Effector CD8-positive, alpha-beta T cell (primary cell): Measurements from ENCODE around the gene SNURF.
"Not testable (repeated sequence)": the region's sequence is repeated elsewhere in the genome, so short reads cannot be mapped to it uniquely, and the experiment has no call there.

ENCODE experiments used
- DNase-seq: peaks from one replicate; lab custom pipeline; 2025; lab: John Stamatoyannopoulos, UW
- total RNA-seq, 4 experiments: gene quantifications; one replicate each; lab custom pipeline; 2026; lab: John Stamatoyannopoulos, UW

The SNURF gene, protein sequence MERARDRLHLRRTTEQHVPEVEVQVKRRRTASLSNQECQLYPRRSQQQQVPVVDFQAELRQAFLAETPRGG
- 0.09 to 0.85 (median 0.24) reads per million in 4 experiments for total RNA-seq

DNA sequence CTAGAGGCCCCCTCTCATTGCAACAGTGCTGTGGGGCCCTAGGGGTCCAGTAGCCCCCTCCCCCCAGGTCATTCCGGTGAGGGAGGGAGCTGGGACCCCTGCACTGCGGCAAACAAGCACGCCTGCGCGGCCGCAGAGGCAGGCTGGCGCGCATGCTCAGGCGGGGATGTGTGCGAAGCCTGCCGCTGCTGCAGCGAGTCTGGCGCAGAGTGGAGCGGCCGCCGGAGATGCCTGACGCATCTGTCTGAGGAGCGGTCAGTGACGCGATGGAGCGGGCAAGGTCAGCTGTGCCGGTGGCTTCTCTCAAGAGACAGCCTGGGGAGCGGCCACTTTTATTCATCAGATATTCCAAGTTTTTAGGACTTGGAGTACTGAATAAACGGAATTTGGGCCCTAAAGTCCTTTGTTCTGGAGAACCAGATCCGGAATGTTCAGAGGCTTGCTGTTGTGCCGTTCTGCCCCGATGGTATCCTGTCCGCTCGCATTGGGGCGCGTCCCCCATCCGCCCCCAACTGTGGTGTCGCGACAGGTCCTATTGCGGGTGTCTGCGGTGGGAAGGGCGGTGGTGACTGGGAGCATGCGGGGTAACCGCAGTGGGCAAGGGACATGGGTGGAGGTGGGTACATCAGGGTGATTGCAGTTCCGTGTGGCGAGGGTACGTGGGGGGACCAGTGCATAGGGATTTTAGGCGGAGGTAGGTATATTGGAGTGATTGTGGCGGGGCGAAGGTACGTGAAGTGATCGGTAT is at the start of gene SNURF, which contains the start of gene SNRPN:
Gene SNURF (plus strand): TSS at position 205 of the 748 bp plus-strand sequence. CDS start 62 bp downstream, at position 267.
Gene SNRPN (plus strand): TSS at position 205 of the 748 bp plus-strand sequence. CDS start 19,467 bp downstream, outside the sequence.
- DNase-seq: peak; percentile 31

DNA sequence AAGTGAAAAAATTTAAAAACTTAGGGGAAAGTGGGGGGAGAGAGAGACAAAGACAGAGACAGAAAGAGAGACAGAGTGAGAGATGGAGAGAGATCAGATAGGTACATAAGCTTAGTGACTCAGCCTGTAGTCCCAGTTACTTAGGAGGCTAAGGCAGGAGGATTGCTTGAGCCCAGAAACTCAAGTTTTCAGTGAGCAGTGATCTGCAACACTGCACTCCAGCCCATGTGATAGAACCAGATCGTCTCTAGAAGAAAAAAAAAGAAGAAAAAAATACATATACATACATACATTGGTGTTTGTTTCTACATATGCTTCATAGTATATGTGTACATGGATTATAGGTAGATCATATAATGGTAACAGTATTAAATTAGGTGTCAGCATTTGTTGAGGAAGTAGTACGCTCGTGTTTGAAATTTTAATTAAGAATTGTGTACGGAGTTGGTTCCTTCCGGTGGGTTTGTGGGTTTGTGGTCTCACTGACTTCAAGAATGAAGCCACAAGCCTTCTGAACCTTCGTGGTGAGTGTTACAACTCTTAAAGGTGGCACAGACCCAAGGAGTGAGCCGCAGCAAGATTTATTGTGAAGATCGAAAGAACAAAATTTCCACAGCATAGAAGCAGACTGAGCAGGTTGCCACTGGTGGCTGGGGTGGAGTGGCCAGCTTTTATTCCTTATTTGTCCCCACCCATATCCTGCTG is 38.3 kb upstream of the SNURF start:
- DNase-seq: no peak

DNA sequence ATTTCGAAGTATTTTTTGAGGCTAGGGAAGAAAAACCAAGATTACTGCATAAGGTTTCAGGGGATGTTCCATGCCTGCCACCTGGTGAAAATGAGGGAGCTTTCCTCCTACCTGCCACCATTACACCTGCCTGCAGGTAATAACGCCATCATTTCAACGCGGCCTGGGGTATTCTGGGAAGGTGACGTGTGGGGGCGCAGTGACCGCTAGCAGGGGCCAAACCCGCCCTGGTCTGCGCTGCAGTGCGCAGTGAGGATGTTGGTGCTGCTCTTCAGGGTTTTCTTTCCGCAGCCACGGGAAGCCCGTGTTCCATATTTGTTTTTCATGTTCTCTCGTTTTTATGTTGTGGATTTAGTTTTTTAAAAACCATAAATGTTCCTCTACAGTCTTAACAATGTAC is 37.4 kb upstream of the SNURF start:
- no peak for DNase-seq

DNA sequence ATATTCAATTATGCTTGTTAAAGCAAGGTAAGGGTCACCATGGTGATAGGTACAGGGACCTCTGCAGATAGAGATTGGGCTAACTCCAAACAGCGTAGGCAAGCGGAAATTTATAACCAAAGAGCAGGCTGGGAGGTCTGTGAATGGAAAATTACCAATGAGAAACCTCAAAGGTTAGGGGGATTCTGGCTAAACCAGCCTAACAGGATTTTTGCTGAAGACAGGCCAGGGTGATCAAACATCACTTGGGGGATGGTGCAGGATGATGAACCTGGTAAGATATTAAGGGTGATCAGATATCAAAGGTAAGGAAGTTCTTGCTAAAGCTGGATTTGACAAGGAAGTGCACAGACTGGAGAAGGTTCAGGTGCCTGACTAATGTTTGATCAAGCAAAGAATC is 35.3 kb upstream of the SNURF start:
- no peak for DNase-seq

DNA sequence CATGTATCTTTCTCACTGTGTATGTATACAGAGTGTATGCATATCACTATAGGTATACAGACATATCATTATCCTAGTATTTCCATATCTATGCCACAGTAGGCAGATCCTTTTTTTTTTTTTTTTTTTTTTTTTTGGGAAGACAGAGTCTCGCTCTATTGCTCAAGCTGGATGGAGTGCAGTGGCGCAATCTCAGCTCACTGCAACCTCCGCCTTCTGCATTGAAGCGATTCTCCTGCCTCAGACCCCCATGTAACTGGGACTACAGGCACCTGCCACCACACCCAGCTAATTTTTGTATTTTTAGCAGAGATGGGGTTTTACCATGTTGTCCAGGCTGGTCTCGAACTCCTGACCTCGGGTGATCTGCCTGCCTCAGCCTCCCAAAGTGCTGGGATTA is 32.0 kb upstream of the SNURF start:
- DNase-seq: not testable (repeated sequence)

DNA sequence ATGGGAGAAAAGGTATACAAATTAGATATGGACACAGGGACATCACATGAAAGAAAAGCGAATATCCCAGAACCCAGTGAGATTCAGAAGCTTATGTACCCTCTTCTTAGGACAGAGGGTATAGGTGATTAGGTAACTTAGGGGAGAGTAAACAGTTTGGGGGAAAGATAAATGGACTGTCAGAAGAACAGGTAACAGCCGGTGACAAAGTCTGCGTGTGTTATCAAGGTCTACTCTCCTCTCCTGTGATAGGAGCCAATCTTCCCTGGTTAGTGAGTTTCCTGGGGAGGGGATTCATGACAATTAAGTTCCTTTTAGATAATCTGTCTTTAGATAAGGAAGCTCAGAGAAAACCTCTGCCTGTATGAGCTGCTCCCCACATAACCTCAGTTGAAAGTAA is 30.6 kb upstream of the SNURF start:
- DNase-seq: no peak

DNA sequence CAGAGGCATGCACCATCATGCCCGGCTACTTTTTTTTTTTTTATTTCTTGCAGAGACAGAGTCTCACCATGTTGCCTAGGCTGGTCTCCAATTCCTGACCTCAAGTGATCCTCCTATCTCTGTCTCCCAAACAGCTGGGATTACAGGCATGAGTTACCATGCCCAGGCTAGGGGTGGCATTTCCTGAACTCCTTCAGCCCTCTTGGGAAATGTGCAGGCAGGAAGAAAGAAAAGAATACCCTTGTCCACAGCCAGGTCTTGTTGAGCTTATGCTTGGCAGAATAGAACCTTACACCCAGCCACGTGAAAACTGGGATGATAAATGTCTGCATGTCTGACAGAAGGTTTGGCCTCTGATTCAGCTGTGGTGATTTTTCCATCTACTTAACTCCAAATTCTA is 30.2 kb upstream of the SNURF start:
- DNase-seq: no peak

DNA sequence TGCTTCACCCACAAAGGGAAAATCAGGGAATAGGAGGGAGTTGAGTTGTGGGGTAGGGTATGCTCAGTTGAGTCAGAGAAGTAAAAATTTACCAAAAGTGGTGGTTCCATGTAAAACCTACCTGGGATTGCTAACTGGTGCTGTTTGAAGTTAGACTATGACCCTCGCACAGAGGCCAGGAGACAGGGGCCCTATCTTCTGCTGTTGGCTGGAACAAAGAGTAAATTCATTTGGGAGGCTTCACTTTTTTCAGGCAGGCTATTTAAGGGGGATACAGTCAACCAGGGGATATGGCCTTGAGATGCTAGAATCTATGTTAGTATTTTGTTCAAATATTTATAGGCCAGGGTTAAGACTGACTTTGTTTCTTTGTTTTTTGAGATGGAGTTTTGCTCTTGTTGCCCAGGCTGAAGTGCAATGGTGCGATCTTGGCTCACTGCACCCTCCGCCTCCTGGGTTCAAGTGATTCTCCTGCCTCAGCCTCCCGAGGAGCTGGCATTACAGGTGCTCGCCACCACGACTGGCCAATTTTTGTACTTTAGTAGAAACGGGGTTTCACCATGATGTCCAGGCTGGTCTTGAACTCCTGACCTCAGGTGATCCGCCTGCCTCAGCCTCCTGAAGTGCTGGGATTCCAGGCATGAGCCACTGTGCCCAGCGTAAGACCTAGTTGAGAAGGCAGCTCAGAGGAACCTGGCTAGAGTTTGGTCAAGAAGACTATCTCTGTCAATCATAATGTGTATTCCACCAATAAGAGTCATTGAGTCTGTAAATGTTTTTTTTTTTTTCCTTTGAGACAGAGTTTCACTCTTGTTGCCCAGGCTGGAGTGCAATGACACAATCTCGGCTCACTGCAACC is 22.7 kb upstream of the SNURF start:
- not testable (repeated sequence) for DNase-seq

DNA sequence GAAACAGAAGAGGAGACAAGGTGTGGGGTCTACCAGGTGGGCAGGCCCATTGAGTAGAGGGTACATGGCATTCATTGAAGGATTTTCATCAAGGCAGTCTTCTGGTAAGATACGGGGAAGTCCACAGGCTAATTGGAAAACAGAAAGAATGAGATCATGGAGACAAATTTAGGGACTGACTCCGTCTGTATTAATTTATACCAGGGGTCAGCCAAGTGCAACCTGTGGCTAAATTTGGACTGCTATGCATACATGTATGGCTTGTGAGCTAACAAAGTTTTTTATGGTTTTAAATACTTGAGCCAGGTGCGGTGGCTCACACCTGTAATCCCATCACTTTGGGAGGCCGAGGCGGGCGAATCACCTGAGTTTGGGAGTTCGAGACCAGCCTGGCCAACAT is 21.1 kb upstream of the SNURF start:
- no peak for DNase-seq

DNA sequence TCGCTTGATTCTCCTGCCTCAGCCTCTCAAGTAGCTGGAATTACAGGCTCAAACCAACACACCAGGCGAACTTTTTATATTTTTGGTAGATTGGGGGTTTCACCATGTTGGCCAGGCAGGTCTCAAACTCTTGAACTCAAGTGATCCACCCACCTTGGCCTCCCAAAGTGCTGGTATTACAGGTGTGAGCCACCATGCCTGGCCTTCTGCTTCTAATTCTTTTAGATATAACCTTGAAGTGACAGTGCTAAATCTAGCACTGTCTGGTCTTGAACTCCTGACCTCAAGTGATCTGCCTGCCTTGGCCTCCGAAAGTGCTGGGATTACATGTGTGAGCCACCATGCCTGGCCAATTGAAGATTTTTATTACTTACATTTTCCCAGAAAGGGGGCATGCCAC is 16.6 kb upstream of the SNURF start:
- not testable (repeated sequence) for DNase-seq

DNA sequence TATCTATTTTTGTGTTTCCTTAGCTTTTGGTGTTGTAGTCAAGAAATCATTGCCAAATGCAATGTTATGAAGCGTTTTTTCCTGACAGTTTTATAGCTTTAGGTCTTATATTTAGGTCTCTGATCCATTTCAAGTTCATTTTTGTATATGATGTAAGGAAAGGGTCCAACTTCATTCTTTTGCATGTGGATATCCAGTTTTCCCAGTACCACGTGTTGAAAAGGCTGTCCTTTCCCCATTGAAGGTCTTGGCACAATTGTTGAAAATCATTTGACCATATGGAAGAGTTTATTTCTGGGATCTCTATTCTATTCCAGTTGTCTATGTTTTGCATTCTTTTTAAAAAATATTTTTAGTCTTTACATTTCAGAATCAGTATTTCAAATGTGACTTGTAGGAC is 14.6 kb upstream of the SNURF start:
- DNase-seq: no peak

DNA sequence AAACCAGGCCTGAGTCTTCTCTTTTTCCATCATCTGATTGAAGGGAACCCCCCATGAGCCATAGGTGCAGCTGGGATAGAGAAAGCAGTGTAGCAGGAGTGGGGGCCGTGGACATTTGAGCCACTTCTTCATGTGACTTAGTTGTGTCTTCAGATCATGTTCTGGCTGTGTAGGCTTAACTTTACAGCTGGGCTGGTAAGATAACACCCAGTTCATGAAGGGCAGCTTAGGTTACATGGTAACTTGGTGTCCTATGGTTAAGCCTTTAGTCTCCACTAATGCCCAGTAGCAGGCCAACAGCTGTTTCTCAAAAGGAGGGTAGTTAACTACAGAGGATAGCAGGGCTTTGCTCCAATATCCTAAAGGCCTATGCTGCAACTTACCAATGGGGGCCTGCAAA is 11.4 kb upstream of the SNURF start:
- no peak for DNase-seq

DNA sequence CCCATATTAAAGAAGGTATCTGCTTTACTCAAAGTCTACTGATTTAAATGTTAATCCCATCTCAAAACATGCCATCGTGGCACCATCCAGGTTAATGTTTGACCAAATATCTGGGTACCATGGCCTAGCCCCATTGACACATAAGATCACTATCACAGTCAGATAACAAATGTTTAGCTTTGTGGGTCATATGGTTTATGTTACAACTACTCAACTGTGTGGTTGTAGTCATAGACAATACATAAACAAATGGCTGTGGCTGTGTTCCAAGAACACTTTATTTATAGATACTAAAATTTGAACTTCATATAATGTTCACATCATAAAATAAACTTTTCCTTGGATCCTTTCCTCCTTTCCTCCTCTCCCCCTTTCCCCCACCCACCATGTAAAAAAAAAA is 9.8 kb upstream of the SNURF start:
- no peak for DNase-seq

DNA sequence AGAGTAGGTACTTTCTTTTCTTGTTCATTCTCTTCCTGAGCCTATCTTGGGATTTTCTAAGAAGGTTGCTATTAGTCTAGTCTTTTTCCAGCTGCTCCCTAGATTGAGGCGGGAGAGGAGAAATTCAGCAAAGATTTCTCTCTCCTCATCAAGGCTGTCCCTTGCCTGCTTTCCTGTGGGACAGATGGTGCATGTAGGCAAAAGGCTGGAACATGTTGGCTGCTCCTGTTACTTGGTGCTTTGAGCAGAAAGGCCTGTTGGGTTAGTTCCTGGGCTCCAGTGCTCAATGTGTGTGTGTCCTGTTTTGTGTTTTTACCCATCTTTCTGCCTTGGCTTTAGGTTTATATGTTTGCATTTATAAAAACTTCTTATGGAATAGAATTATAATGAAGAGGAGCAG is 9.1 kb upstream of the SNURF start:
- DNase-seq: no peak

DNA sequence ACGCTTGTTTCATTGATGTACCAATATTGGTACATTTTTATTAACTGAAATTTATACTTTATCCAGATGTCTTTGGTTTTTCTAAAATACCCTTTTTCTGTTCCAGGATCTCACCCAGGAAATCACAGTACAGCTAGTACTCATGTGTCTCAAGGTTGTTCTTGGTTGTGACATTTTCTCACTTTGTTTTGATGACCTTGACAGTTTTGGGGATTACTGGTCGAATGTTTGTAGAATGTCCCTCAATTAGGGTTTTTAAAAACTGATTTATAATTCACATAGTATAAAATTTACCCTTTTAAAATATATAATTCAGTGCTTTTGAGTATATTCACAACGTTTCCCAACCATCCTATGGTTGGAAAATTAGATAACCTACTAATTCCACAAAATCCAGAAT is 6.3 kb upstream of the SNURF start:
- no peak for DNase-seq

DNA sequence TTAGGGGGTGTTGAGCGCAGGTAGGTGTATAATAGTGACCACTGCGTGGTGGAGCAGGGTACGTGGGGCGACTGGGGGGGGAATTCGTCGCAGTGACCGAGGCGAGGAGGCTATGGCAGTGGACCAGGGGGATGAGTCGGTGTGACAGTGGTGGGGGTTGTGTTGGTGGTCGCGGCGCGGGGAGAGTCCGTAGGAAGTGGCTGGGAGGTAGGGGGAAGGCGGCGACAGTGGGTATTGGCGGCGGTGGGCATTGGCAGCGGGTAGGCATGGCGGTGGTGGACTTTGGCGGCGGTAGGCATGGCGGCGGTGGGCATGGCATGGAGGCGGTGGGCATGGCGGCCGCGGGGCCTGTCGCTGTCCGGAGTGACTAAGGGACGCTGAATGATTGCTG is 739 bp downstream of the SNURF start:
- no peak for DNase-seq

DNA sequence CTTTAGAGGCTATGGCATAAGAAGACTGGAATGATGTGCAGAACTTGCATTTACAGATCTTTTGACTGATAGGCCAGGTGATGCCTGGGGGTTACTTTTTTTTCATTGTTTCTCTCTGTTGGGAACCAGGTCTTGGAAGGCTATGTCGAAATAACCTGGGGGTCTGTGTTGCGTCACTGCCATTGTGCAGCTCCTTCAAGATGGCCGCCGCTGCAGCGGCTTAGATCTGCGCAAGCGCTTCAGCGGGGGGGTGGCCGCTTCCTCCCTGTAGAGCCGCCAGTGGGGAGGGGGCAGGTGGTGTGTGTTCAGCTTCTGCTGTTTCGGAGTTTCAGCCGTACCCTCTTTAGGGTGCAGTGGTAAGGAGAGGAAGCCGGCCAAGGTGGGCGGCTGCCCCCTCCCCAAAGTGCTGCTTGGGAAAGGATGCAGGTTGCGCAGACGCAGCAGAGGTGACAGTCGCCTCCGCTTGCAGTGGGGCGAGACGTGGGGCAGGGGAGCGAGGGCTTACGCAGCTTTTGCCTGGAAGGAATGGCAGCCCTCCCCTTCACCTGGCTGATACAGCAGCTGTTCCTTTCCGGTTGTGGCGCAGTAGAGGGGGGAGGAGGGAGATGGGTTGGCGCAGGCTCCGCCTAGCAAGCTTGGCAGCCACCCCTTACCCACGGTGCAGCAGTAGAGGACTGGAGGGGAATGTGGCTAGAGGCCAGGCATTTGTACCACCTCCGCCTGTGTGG is 1.5 kb downstream of the SNURF start:
- peak; percentile 50 for DNase-seq

DNA sequence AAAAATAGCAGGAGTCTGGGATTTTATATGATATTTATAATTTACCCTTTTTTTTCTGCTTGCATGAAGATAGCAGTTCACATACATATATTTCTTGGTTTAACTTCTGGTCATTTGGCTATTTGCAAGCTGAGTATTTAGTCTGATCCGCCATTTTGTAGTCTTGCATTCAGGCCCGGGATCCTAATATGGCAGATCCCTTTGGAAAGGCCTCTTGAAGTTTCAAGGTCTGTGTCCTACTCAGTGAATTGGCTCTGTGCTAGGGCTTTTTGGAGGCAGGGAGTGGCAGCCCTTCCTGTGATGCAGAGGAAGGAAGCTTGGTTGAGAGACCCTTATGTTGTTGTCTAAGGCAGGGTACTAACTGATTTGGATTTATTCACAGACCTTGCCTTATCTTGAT is 2.9 kb downstream of the SNURF start:
- no peak for DNase-seq

DNA sequence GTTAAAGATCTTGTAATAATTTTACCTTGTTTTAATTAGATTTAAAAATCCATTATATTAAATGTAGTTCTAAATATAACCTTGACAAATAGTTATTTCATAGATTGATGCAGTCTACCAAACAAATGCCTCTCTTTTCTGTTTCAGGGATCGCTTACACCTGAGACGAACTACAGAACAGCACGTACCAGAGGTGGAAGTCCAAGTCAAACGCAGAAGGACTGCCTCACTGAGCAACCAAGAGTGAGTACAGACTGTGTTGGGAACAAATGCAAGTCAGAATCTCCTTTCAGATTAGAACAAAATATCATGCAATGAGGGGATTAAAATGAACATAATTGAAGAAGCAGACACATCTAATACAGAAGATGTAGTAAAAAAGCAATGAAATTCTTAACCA is 7.2 kb downstream of the SNURF start:
- DNase-seq: no peak

DNA sequence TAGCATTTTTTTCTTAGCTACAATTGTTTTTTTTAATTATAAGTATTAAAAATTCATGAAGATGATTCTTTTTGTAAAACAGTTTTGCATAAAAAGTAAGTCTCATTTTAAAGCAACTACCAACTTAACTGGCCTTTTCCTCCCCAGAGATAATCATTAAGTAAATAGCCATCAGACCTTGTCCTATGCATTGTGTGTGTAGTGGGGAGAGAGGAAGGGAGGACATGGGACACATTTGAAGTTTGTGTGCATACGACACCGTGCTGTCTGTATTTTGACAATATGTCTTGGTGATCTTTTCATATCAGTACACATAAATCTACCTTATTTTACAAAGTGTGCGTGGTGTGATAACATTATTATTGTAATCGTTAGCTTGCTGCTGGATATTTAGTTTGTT is 8.1 kb downstream of the SNURF start:
- DNase-seq: no peak

DNA sequence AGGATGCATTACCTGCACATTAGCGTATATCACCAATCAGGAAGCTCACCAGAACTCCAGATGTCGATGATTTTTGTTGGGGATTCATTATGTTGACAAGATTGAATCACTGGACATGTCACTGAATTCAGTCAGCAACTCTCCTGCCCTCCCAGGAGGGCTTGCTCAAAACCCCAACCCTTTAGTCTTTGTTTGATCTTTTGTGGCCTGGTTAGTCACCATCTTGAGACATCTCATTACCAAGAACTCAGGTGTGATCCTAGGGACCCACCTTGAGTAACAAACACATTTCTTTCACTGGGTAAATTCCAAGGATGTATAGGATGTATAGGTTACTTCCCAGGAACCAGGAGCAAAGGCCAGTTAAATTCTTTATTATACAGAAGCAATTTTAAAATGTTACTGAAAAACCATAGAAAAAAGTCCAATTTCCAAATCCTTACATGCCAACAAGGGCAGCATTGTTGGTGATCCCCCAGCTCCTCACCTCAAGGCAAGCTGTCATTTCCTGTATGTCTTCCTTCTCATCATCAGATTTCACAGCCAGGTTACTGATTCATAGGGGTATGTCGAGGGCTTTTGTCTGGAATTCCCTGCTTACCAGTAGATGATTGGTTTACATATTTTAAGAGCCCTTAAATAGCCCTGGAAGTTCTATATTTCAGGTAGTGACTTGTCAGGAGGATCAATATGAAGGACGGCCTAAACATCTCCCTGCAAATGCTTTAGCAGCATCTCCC is 11.7 kb downstream of the SNURF start:
- no peak for DNase-seq
